GM10248 (cell line): Measurements from ENCODE around the gene AKR1C2.
"Not testable (repeated sequence)": the region's sequence is repeated elsewhere in the genome, so short reads cannot be mapped to it uniquely, and the experiment has no call there.

Source experiments
- CTCF ChIA-PET: fragments of 300-600 bp; sonication (Branson Sonifier 250); formaldehyde crosslinking; extraction: SDS; loops from one replicate; lab custom pipeline; 2021; ENCODE audit warnings: antibody characterized with exemption; lab: Yijun Ruan, JAX
- POLR2A ChIA-PET: fragments of 350-650 bp; sonication (Branson Sonifier 250); formaldehyde crosslinking; extraction: SDS; loops from one replicate; lab custom pipeline; 2020; ENCODE audit warnings: antibody characterized with exemption; lab: Yijun Ruan, JAX
- DNase-seq: peaks from one replicate; pipeline ENCODE4 v3.0.0; 2012; ENCODE audit errors: extremely low spot score
- CTCF ChIP-seq: IDR thresholded peaks from 2 replicates; pipeline ENCODE4 v1.5.1; 2012; ENCODE audit warnings: mild to moderate bottlenecking, low read depth; ENCODE audit errors: extremely low read depth, missing control alignments, control extremely low read depth

The AKR1C2 gene

GRCh38 chr10:5003127-5004029, at the start of gene AKR1C2:
AKR1C2 (minus strand) TSS chr10:5003857; CDS start chr10:5003835, 22 bp downstream.
- CTCF ChIA-PET = interaction anchor here (1.0 kb wide), 1 partner anchor 19 kb away, joined by 3 read pairs; no protein-coding TSS in a partner anchor
- POLR2A ChIA-PET, DNase-seq: not testable (repeated sequence)

GRCh38 chr10:5052951-5053500, 49.4 kb upstream of the AKR1C2 start:
- CTCF ChIA-PET, POLR2A ChIA-PET, DNase-seq: not testable (repeated sequence)

GRCh38 chr10:5047912-5048628, 44.4 kb upstream of the AKR1C2 start:
- CTCF ChIA-PET = interaction anchor here (0.9 kb wide), 1 partner anchor 52 kb away, joined by 3 read pairs; no protein-coding TSS in a partner anchor

GRCh38 chr10:5047055-5047454, 43.4 kb upstream of the AKR1C2 start:
- POLR2A ChIA-PET, CTCF ChIA-PET, DNase-seq: not testable (repeated sequence)

More at GRCh38 chr10:5047912-5048628, 44.4 kb upstream of the AKR1C2 start:
- no peak for DNase-seq
- POLR2A ChIA-PET = no interaction called here
- TF ChIP-seq CTCF = no peak

- TF ChIP-seq CTCF = no peak
- CTCF ChIA-PET = no interaction called here
- no peak for DNase-seq
- POLR2A ChIA-PET = no interaction called here
Measured at GRCh38 chr10:5046410-5046809, 42.8 kb upstream of the AKR1C2 start.

GRCh38 chr10:5045095-5045494, 41.4 kb upstream of the AKR1C2 start:
- TF ChIP-seq CTCF = no peak
- DNase-seq = no peak
- ChIA-PET POLR2A (no interaction called here), CTCF (no interaction called here)

- ChIA-PET POLR2A (no interaction called here), CTCF (no interaction called here)
- TF ChIP-seq CTCF = no peak
- DNase-seq = no peak
Measured at GRCh38 chr10:5043716-5044115, 40.1 kb upstream of the AKR1C2 start.

GRCh38 chr10:5042922-5043321, 39.3 kb upstream of the AKR1C2 start:
- ChIA-PET POLR2A (no interaction called here), CTCF (no interaction called here)
- DNase-seq = no peak
- no peak for TF ChIP-seq CTCF
